Measurements from ENCODE around the gene SRP9.
A peak's percentile ranks its signal among the peaks of the same experiment; 100 is the strongest.

The SRP9 gene

GRCh38 chr1:225777583-225778336 lies at the start of gene SRP9:
Gene SRP9, plus strand, starts transcription at chr1:225777826. Its CDS starts 115 bp downstream, at chr1:225777941.
- DNase-seq (ENCODE audit: low read depth in 2 of 3, low spot score in 2 of 3): peak; percentile 90 to 94 (median 94)

- DNase-seq (ENCODE audit: low read depth in 2 of 3, low spot score in 2 of 3): no peak
These were observed 46.1 kb upstream of the SRP9 start for GRCh38 chr1:225731491-225731890.

GRCh38 chr1:225733254-225733653 lies 44.4 kb upstream of the SRP9 start:
- DNase-seq (ENCODE audit: low read depth in 2 of 3, low spot score in 2 of 3): no peak

- DNase-seq (ENCODE audit: low read depth in 2 of 3, low spot score in 2 of 3): no peak
These were observed 42.1 kb upstream of the SRP9 start for GRCh38 chr1:225735252-225736149.

GRCh38 chr1:225736437-225737098 lies 41.1 kb upstream of the SRP9 start:
- no peak for DNase-seq (ENCODE audit: low read depth in 2 of 3, low spot score in 2 of 3)

- no peak for DNase-seq (ENCODE audit: low read depth in 2 of 3, low spot score in 2 of 3)
These were observed 40.5 kb upstream of the SRP9 start for GRCh38 chr1:225737161-225737560.

GRCh38 chr1:225737866-225738265 lies 39.8 kb upstream of the SRP9 start:
- no peak for DNase-seq (ENCODE audit: low read depth in 2 of 3, low spot score in 2 of 3)

GRCh38 chr1:225738763-225739162 lies 38.9 kb upstream of the SRP9 start:
- no peak for DNase-seq (ENCODE audit: low read depth in 2 of 3, low spot score in 2 of 3)

- DNase-seq (ENCODE audit: low read depth in 2 of 3, low spot score in 2 of 3): no peak
These were observed 38.0 kb upstream of the SRP9 start for GRCh38 chr1:225739542-225740107.

GRCh38 chr1:225744745-225745144 lies 32.9 kb upstream of the SRP9 start:
- no peak for DNase-seq (ENCODE audit: low read depth in 2 of 3, low spot score in 2 of 3)

- DNase-seq (ENCODE audit: low read depth in 2 of 3, low spot score in 2 of 3): no peak
These were observed 32.4 kb upstream of the SRP9 start for GRCh38 chr1:225745273-225745672.

GRCh38 chr1:225746361-225747179 lies 31.1 kb upstream of the SRP9 start:
- DNase-seq (ENCODE audit: low read depth in 2 of 3, low spot score in 2 of 3): no peak

- DNase-seq (ENCODE audit: low read depth in 2 of 3, low spot score in 2 of 3): no peak
These were observed 30.1 kb upstream of the SRP9 start for GRCh38 chr1:225747566-225747965.

GRCh38 chr1:225748529-225748928 lies 29.1 kb upstream of the SRP9 start:
- DNase-seq (ENCODE audit: low read depth in 2 of 3, low spot score in 2 of 3): no peak

GRCh38 chr1:225749706-225750105 lies 27.9 kb upstream of the SRP9 start:
- no peak for DNase-seq (ENCODE audit: low read depth in 2 of 3, low spot score in 2 of 3)

- no peak for DNase-seq (ENCODE audit: low read depth in 2 of 3, low spot score in 2 of 3)
These were observed 27.2 kb upstream of the SRP9 start for GRCh38 chr1:225750420-225750819.

- DNase-seq (ENCODE audit: low read depth in 2 of 3, low spot score in 2 of 3): no peak
These were observed 26.5 kb upstream of the SRP9 start for GRCh38 chr1:225750875-225751824.

GRCh38 chr1:225752245-225752644 lies 25.4 kb upstream of the SRP9 start:
- no peak for DNase-seq (ENCODE audit: low read depth in 2 of 3, low spot score in 2 of 3)

- DNase-seq (ENCODE audit: low read depth in 2 of 3, low spot score in 2 of 3): no peak
These were observed 22.5 kb upstream of the SRP9 start for GRCh38 chr1:225754940-225755641.

Data from activated CD8-positive, alpha-beta memory T cell treated with anti-CD3 and anti-CD28 coated beads for 48 hours (primary cell).